GM23338 (cell line): ENCODE results near the gene ALPL. TPM values are rescaled to one million over a fixed set of nuclear protein-coding genes. Genes with fewer than 3 reads are reported as not detected.

ENCODE experiments used
- ATAC-seq: fragments of 200-7000 bp; cut with Tn5 transposase; 3 replicates; pipeline ENCODE4 v1.9.1; 2020
- DNase-seq: peaks from one replicate; pipeline ENCODE4 v3.0.0-alpha.2; 2015; ENCODE audit warnings: low spot score
- H2AFZ ChIP-seq: fragments of 200-600 bp; sonication (generic); 2 replicates; pipeline ENCODE4 v1.8.0; 2016; ENCODE audit warnings: antibody characterized with exemption, mild to moderate bottlenecking, moderate library complexity
- H3F3A ChIP-seq: fragments of 200-600 bp; sonication (generic); replicated peaks from 2 replicates; pipeline ENCODE4 v1.8.0; 2017; ENCODE audit warnings: antibody characterized with exemption, mixed run types, low read depth
- H3K27ac ChIP-seq: fragments of 200-600 bp; sonication (generic); 2 replicates; pipeline ENCODE4 v1.6.1; 2016; ENCODE audit warnings: low read depth
- H3K27me3 ChIP-seq: fragments of 200-600 bp; sonication (generic); 2 replicates; pipeline ENCODE4 v1.8.0; 2016; ENCODE audit warnings: mild to moderate bottlenecking, mixed run types, moderate library complexity; ENCODE audit not compliant: insufficient read depth
- H3K36me3 ChIP-seq: fragments of 200-600 bp; sonication (generic); 2 replicates; pipeline ENCODE4 v1.8.0; 2016; ENCODE audit warnings: mild to moderate bottlenecking; ENCODE audit not compliant: insufficient read depth
- H3K4me1 ChIP-seq: fragments of 200-600 bp; sonication (generic); 2 replicates; pipeline ENCODE4 v1.8.0; 2016; ENCODE audit warnings: mild to moderate bottlenecking, moderate library complexity; ENCODE audit not compliant: insufficient read depth
- H3K4me2 ChIP-seq: fragments of 200-600 bp; sonication (generic); 2 replicates; pipeline ENCODE4 v1.7.1; 2017; ENCODE audit warnings: mixed run types
- H3K4me3 ChIP-seq: fragments of 200-600 bp; sonication (generic); 2 replicates; pipeline ENCODE4 v1.6.1; 2016; ENCODE audit warnings: mixed run types
- H3K79me2 ChIP-seq: fragments of 200-600 bp; sonication (generic); replicated peaks from 2 replicates; pipeline ENCODE4 v1.8.0; 2017; ENCODE audit warnings: mild to moderate bottlenecking; ENCODE audit not compliant: insufficient read depth
- H3K9me2 ChIP-seq: fragments of 200-600 bp; sonication (generic); 2 replicates; pipeline ENCODE4 v1.8.0; 2017; ENCODE audit not compliant: insufficient read depth
- H4K20me1 ChIP-seq: fragments of 200-600 bp; sonication (generic); replicated peaks from 2 replicates; pipeline ENCODE4 v1.8.0; 2017; ENCODE audit warnings: mild to moderate bottlenecking; ENCODE audit not compliant: insufficient read depth
- H3K27ac Mint-ChIP-seq: 2 replicates; pipeline ENCODE4 v1.8.0; 2020; ENCODE audit warnings: inconsistent platforms, mild to moderate bottlenecking, moderate library complexity, mixed read lengths
- H3K27me3 Mint-ChIP-seq: 3 replicates; pipeline ENCODE4 v1.8.0; 2022; ENCODE audit warnings: low read depth, mild to moderate bottlenecking, moderate library complexity, mixed read lengths, inconsistent platforms; ENCODE audit not compliant: insufficient read depth, poor library complexity
- H3K36me3 Mint-ChIP-seq: 3 replicates; pipeline ENCODE4 v1.8.0; 2021; ENCODE audit warnings: low read depth, mild to moderate bottlenecking, inconsistent platforms, moderate library complexity, mixed read lengths
- H3K4me1 Mint-ChIP-seq: 3 replicates; pipeline ENCODE4 v1.8.0; 2020; ENCODE audit warnings: mild to moderate bottlenecking, inconsistent platforms, mixed read lengths
- H3K4me3 Mint-ChIP-seq: 3 replicates; pipeline ENCODE4 v1.8.0; 2021; ENCODE audit warnings: moderate library complexity, mild to moderate bottlenecking, inconsistent platforms, mixed read lengths
- H3K9me3 Mint-ChIP-seq: 3 replicates; pipeline ENCODE4 v1.8.0; 2020; ENCODE audit warnings: moderate library complexity, mild to moderate bottlenecking, inconsistent platforms, mixed read lengths
- CREB1 ChIP-seq: fragments of 250-450 bp; sonication (Bioruptor Pico); IDR thresholded peaks from 2 replicates; pipeline ENCODE4 v1.5.0; 2020; ENCODE audit warnings: low read depth, mild to moderate bottlenecking, moderate library complexity
- EZH2 ChIP-seq: fragments of 200-600 bp; sonication (generic); IDR thresholded peaks from one replicate; pipeline ENCODE4 v1.8.0; 2017; ENCODE audit warnings: antibody characterized with exemption, mild to moderate bottlenecking, low read depth; ENCODE audit not compliant: unreplicated experiment
- EZH2phosphoT487 ChIP-seq: fragments of 200-600 bp; sonication (generic); IDR thresholded peaks from one replicate; pipeline ENCODE4 v1.8.1; 2018; ENCODE audit warnings: antibody characterized with exemption; ENCODE audit not compliant: unreplicated experiment
- POLR2AphosphoS5 ChIP-seq: IDR thresholded peaks from 2 replicates; pipeline ENCODE4 v1.6.1; 2016; ENCODE audit warnings: antibody characterized with exemption, low read depth
- polyA plus RNA-seq: library from polyadenylated mRNA; unstranded; fragments of >200 nt; fragmentation: Nextera tagmentation; extraction: Ambion mirVana; gene quantifications from 2 replicates; pipeline ENCODE4 v1.2.1, GENCODE V29; 2016
- total RNA-seq: library from RNA; depleted of rRNA; stranded (reverse); fragments of >200 nt; shearing (Covaris generic); gene quantifications from 2 replicates; pipeline ENCODE4 v1.2.3, GENCODE V29; 2014
- TF ChIP-seq, protein P1 (sequence below): IDR thresholded peaks from one replicate; pipeline ENCODE4 v1.6.1; 2018; ENCODE audit warnings: antibody characterized with exemption; ENCODE audit not compliant: unreplicated experiment
- TF ChIP-seq, protein P2 (sequence below), 2 experiments: fragments of 200-600 bp in 1 of 2; sonication (generic) in 1 of 2; conservative IDR thresholded peaks; 2 replicates each; pipeline versions ENCODE4 v1.5.1 to v1.6.1; 2016 to 2017; ENCODE audit warnings: antibody characterized with exemption in 2 of 2, low read depth in 2 of 2, mild to moderate bottlenecking in 2 of 2, moderate library complexity in 1 of 2

The ALPL gene
- total and polyA plus RNA-seq, 2 experiments from 2014 or later = 116 to 187 TPM

DNA sequence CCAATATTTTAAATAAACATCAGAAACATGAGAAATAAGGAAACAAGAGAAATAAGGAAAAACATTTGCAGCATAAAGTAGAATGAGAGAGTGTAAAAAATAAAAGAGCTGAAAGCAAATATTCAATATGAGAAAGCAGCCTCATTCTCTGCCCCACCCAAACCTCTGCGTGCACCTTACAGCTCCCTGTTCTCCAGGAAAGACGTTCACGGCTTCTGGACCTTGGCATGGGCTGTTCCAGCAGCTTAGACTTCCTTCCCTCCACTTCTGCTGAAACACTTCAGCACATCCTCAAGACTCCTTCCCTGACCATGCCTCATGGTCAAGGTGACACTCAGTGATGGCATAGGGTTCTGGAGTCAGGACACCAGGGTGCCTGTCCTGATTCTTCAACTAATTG is 23.3 kb downstream of the ALPL start (continued):
- TF ChIP-seq, protein P1, sequence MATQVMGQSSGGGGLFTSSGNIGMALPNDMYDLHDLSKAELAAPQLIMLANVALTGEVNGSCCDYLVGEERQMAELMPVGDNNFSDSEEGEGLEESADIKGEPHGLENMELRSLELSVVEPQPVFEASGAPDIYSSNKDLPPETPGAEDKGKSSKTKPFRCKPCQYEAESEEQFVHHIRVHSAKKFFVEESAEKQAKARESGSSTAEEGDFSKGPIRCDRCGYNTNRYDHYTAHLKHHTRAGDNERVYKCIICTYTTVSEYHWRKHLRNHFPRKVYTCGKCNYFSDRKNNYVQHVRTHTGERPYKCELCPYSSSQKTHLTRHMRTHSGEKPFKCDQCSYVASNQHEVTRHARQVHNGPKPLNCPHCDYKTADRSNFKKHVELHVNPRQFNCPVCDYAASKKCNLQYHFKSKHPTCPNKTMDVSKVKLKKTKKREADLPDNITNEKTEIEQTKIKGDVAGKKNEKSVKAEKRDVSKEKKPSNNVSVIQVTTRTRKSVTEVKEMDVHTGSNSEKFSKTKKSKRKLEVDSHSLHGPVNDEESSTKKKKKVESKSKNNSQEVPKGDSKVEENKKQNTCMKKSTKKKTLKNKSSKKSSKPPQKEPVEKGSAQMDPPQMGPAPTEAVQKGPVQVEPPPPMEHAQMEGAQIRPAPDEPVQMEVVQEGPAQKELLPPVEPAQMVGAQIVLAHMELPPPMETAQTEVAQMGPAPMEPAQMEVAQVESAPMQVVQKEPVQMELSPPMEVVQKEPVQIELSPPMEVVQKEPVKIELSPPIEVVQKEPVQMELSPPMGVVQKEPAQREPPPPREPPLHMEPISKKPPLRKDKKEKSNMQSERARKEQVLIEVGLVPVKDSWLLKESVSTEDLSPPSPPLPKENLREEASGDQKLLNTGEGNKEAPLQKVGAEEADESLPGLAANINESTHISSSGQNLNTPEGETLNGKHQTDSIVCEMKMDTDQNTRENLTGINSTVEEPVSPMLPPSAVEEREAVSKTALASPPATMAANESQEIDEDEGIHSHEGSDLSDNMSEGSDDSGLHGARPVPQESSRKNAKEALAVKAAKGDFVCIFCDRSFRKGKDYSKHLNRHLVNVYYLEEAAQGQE = no peak
- TF ChIP-seq POLR2AphosphoS5 = no peak

DNA sequence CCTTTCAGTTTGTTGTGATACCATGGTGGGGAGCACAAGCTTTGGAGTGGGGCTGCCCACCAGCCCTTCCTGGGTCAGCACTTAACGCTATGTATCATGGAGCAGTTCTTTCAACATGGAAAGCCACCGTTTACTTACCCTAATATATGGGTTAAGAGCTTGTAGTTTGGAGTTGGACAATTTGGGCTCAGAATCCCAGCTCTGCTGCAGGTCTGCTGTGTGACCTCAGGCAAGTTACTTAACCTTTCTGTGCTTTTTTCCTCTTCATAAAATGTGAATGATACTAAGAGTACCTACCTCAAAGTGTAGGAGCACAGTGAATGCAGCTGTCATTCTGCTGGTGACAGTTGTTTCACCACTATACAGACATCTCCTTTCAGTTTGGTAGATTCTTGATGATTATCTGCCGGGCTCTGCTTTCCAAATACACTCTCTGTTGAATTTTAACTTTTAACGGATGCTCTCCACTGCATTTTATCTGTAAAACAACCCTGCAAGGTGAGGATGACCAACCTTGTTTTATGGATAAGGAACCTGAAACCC is 23.8 kb downstream of the ALPL start:
- Histone ChIP-seq H3K79me2 (peaks cover 59% of the 10 kb centered on the region), H3K9me2 (no peaks in the 10 kb centered on the region), H3F3A (no peaks in the 10 kb centered on the region; the same call in 1 of the 2 replicates), H2AFZ (no peak overlapping the region), H3K36me3 (no peaks in the 10 kb centered on the region), H3K27ac (no peak overlapping the region), H4K20me1 (peaks cover 26% of the 10 kb centered on the region), H3K4me3 (no peak overlapping the region), H3K4me1 (peaks cover 18% of the 10 kb centered on the region), H3K4me2 (no peak overlapping the region), H3K27me3 (no peaks in the 10 kb centered on the region)
- no peak for DNase-seq
- no peak for ATAC-seq
- Mint-ChIP-seq H3K27ac (no peak overlapping the region), H3K4me3 (no peak overlapping the region), H3K27me3 (peaks cover 13% of the 10 kb centered on the region), H3K9me3 (no peaks in the 10 kb centered on the region), H3K36me3 (0 out of 3 replicates have a peak, but pooled peaks cover 5% of the 10 kb centered on the region), H3K4me1 (peaks cover 34% of the 10 kb centered on the region)
- TF ChIP-seq CREB1 (CRISPR knock-in tag) = no peak
- TF ChIP-seq, protein P2, sequence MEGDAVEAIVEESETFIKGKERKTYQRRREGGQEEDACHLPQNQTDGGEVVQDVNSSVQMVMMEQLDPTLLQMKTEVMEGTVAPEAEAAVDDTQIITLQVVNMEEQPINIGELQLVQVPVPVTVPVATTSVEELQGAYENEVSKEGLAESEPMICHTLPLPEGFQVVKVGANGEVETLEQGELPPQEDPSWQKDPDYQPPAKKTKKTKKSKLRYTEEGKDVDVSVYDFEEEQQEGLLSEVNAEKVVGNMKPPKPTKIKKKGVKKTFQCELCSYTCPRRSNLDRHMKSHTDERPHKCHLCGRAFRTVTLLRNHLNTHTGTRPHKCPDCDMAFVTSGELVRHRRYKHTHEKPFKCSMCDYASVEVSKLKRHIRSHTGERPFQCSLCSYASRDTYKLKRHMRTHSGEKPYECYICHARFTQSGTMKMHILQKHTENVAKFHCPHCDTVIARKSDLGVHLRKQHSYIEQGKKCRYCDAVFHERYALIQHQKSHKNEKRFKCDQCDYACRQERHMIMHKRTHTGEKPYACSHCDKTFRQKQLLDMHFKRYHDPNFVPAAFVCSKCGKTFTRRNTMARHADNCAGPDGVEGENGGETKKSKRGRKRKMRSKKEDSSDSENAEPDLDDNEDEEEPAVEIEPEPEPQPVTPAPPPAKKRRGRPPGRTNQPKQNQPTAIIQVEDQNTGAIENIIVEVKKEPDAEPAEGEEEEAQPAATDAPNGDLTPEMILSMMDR (conservative IDR thresholded peaks at IDR 0.05; ENCODE audit: low read depth in 2 of 2) = no peak
- TF ChIP-seq EZH2phosphoT487 = no peak
- TF ChIP-seq POLR2AphosphoS5 = no peak
- TF ChIP-seq EZH2 = no peak
- TF ChIP-seq, protein P1 = no peak
